ENCODE data around the gene RBM10.

The RBM10 gene

GRCh38 chrX:47226531-47227333, 81.7 kb downstream of the RBM10 start:
- no peak overlapping the region for H3K9ac ChIP-seq (ENCODE audit: low read length)
- H4K20me1 ChIP-seq (ENCODE audit: insufficient read depth, low read length): no peaks in the 10 kb centered on the region
- DNase-seq: no peak
- H3K9me3 ChIP-seq (replicated peaks; ENCODE audit: insufficient read depth, low read length): no peaks in the 10 kb centered on the region
- H3K4me3 ChIP-seq (ENCODE audit: low read length): no peak overlapping the region
- peaks cover 16% of the 10 kb centered on the region for H3K79me2 ChIP-seq (ENCODE audit: low read length)
- no peaks in the 10 kb centered on the region for H3K27me3 ChIP-seq (replicated peaks; ENCODE audit: insufficient read depth, low read length)
- TF ChIP-seq EZH2phosphoT487 (IDR thresholded peaks at IDR 0.05; ENCODE audit: low read length) (no peak), EZH2 (optimal IDR thresholded peaks at IDR 0.05; ENCODE audit: low read depth, low read length) (no peak), CTCF (IDR thresholded peaks at IDR 0.05; ENCODE audit: low read length) (no peak)
- no peak overlapping the region for H3K4me2 ChIP-seq (ENCODE audit: low read depth, low read length)
- peaks cover 3% of the 10 kb centered on the region for H3F3A ChIP-seq (ENCODE audit: insufficient read depth, low read length)
- H2AFZ ChIP-seq (ENCODE audit: low read length): no peak overlapping the region
- no peaks in the 10 kb centered on the region for H3K9me2 ChIP-seq (replicated peaks; ENCODE audit: insufficient read depth, low read length)
- no peaks in the 10 kb centered on the region for H3K36me3 ChIP-seq (replicated peaks; ENCODE audit: insufficient read depth, low read length)
- H3K27ac ChIP-seq (ENCODE audit: low read length): no peak overlapping the region
- H3K4me1 ChIP-seq (ENCODE audit: low read length): no peaks in the 10 kb centered on the region

GRCh38 chrX:47227334-47227583, 82.2 kb downstream of the RBM10 start:
- no peak for DNase-seq
- no peaks in the 10 kb centered on the region for H3K9me2 ChIP-seq (replicated peaks; ENCODE audit: insufficient read depth, low read length)
- H3K9me3 ChIP-seq (replicated peaks; ENCODE audit: insufficient read depth, low read length): no peaks in the 10 kb centered on the region
- peaks cover 8% of the 10 kb centered on the region for H3F3A ChIP-seq (ENCODE audit: insufficient read depth, low read length)
- H3K27me3 ChIP-seq (replicated peaks; ENCODE audit: insufficient read depth, low read length): no peaks in the 10 kb centered on the region
- H3K9ac ChIP-seq (ENCODE audit: low read length): no peak overlapping the region
- no peaks in the 10 kb centered on the region for H3K4me1 ChIP-seq (ENCODE audit: low read length)
- H3K36me3 ChIP-seq (replicated peaks; ENCODE audit: insufficient read depth, low read length): no peaks in the 10 kb centered on the region
- no peak overlapping the region for H3K4me3 ChIP-seq (ENCODE audit: low read length)
- no peaks in the 10 kb centered on the region for H4K20me1 ChIP-seq (ENCODE audit: insufficient read depth, low read length)
- H2AFZ ChIP-seq (ENCODE audit: low read length): no peak overlapping the region
- no peak overlapping the region for H3K27ac ChIP-seq (ENCODE audit: low read length)
- no peak for TF ChIP-seq EZH2 (optimal IDR thresholded peaks at IDR 0.05; ENCODE audit: low read depth, low read length)
- TF ChIP-seq EZH2phosphoT487 (IDR thresholded peaks at IDR 0.05; ENCODE audit: low read length): no peak
- no peak for TF ChIP-seq CTCF (IDR thresholded peaks at IDR 0.05; ENCODE audit: low read length)
- H3K4me2 ChIP-seq (ENCODE audit: low read depth, low read length): no peak overlapping the region
- peaks cover 11% of the 10 kb centered on the region for H3K79me2 ChIP-seq (ENCODE audit: low read length)

GRCh38 chrX:47228550-47229270, 83.7 kb downstream of the RBM10 start:
- DNase-seq: no peak
- Histone ChIP-seq H3K79me2 (ENCODE audit: low read length) (no peaks in the 10 kb centered on the region), H3K4me1 (ENCODE audit: low read length) (no peaks in the 10 kb centered on the region), H3K27me3 (replicated peaks; ENCODE audit: insufficient read depth, low read length) (no peaks in the 10 kb centered on the region), H4K20me1 (ENCODE audit: insufficient read depth, low read length) (no peaks in the 10 kb centered on the region), H3K4me3 (ENCODE audit: low read length) (no peak overlapping the region), H3K9me3 (replicated peaks; ENCODE audit: insufficient read depth, low read length) (no peaks in the 10 kb centered on the region), H3K27ac (ENCODE audit: low read length) (no peak overlapping the region), H3F3A (ENCODE audit: insufficient read depth, low read length) (peaks cover 13% of the 10 kb centered on the region), H3K9me2 (replicated peaks; ENCODE audit: insufficient read depth, low read length) (no peaks in the 10 kb centered on the region), H2AFZ (ENCODE audit: low read length) (no peak overlapping the region), H3K36me3 (replicated peaks; ENCODE audit: insufficient read depth, low read length) (no peaks in the 10 kb centered on the region), H3K4me2 (ENCODE audit: low read depth, low read length) (no peak overlapping the region), H3K9ac (ENCODE audit: low read length) (no peak overlapping the region)
- no peak for TF ChIP-seq EZH2 (optimal IDR thresholded peaks at IDR 0.05; ENCODE audit: low read depth, low read length)
- no peak for TF ChIP-seq EZH2phosphoT487 (IDR thresholded peaks at IDR 0.05; ENCODE audit: low read length)
- TF ChIP-seq CTCF (IDR thresholded peaks at IDR 0.05; ENCODE audit: low read length): no peak

Data from MM.1S (cell line).